Measurements from ENCODE around the gene RTP3.

The RTP3 gene

DNA sequence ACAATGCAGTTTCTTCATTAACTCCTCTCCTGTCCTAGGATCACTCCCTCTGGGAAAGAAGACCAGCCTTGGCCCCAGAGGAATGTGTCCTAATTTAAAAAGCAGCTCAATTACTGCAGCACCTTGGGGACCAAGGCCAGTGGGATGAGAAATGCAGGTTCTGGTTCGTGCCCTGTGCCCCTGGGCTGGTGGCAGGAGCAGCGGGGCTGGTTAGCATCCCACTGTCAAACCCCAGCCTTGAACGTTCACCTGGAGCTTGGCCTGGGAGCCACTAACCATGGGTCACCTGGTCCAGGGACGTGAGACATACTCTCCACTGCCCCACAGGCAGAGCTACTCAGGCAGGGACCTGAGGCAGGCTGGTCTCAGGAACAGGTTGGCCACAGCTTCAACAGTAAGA, 8.4 kb upstream of the RTP3 start:
- Histone ChIP-seq H3K4me2 (peak overlapping the region; percentile 61), H3K79me2 (ENCODE audit: insufficient read depth, low read depth) (no peaks in the 10 kb centered on the region), H4K20me1 (ENCODE audit: insufficient read depth) (no peaks in the 10 kb centered on the region), H3K27me3 (ENCODE audit: insufficient read depth, low read depth) (no peaks in the 10 kb centered on the region), H3K4me3 (IDR thresholded peaks at IDR 0.05; ENCODE audit: insufficient read depth, low read depth, low read length) (no peak overlapping the region), H3K27ac (no peak overlapping the region), H3K36me3 (ENCODE audit: insufficient read depth) (no peaks in the 10 kb centered on the region), H3K4me1 (ENCODE audit: low read depth, poor library complexity, severe bottlenecking) (peaks cover 7% of the 10 kb centered on the region), H3K9ac (no peak overlapping the region; the same call in 1 of the 2 replicates), H2AFZ (ENCODE audit: low read depth) (peak overlapping the region; percentile 80)
- TF ChIP-seq CTCF (conservative IDR thresholded peaks at IDR 0.05; ENCODE audit: low read depth, low read length): no peak

GRCh38 chr3:46489875-46490274, 7.9 kb upstream of the RTP3 start:
- H3K27ac ChIP-seq: no peak overlapping the region
- H3K27me3 ChIP-seq (ENCODE audit: insufficient read depth, low read depth): no peaks in the 10 kb centered on the region
- H3K4me3 ChIP-seq (IDR thresholded peaks at IDR 0.05; ENCODE audit: insufficient read depth, low read depth, low read length): no peak overlapping the region
- no peaks in the 10 kb centered on the region for H3K36me3 ChIP-seq (ENCODE audit: insufficient read depth)
- H4K20me1 ChIP-seq (ENCODE audit: insufficient read depth): no peaks in the 10 kb centered on the region
- no peak for TF ChIP-seq CTCF (conservative IDR thresholded peaks at IDR 0.05; ENCODE audit: low read depth, low read length)
- H2AFZ ChIP-seq (ENCODE audit: low read depth): no peak overlapping the region
- no peak overlapping the region for H3K4me2 ChIP-seq
- no peaks in the 10 kb centered on the region for H3K79me2 ChIP-seq (ENCODE audit: insufficient read depth, low read depth)
- H3K4me1 ChIP-seq (ENCODE audit: low read depth, poor library complexity, severe bottlenecking): peaks cover 7% of the 10 kb centered on the region
- H3K9ac ChIP-seq: no peak overlapping the region

DNA sequence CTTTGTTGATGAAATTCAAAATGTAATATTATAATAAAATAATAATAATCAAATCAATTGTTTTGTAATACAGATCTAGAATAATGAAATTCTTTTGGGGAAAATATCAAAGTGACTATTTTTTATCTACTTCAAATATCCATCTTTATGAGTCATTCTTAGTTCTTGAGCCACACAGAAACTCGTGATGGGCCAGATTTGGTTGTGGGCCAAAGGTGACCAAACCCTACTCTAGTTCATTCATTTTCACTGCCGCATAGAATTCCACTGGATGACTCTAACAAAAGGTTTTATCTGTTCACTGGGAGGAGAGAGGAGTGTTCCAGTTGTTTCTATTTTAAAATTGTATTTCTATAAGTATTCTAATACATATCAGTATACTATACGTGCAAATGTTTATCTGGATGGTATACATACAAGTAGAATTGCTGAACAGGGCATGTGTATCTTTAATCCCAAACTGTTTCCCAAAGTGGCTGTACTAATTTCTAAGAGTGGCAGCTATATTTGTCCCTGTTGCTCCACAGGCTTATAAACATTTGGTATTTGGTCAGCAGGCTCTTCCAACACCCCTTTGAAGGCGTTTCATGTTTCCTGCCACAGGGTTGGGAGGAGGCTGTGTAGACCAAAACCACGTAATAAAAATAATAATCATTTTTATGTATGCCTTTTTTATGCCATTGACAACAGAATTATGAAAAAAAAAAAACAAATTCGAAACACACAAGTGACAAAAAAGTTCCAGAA, 7.3 kb upstream of the RTP3 start:
- Histone ChIP-seq H3K36me3 (ENCODE audit: insufficient read depth) (no peaks in the 10 kb centered on the region), H3K9ac (no peak overlapping the region)
- no peak for TF ChIP-seq CTCF (conservative IDR thresholded peaks at IDR 0.05; ENCODE audit: low read depth, low read length)

DNA sequence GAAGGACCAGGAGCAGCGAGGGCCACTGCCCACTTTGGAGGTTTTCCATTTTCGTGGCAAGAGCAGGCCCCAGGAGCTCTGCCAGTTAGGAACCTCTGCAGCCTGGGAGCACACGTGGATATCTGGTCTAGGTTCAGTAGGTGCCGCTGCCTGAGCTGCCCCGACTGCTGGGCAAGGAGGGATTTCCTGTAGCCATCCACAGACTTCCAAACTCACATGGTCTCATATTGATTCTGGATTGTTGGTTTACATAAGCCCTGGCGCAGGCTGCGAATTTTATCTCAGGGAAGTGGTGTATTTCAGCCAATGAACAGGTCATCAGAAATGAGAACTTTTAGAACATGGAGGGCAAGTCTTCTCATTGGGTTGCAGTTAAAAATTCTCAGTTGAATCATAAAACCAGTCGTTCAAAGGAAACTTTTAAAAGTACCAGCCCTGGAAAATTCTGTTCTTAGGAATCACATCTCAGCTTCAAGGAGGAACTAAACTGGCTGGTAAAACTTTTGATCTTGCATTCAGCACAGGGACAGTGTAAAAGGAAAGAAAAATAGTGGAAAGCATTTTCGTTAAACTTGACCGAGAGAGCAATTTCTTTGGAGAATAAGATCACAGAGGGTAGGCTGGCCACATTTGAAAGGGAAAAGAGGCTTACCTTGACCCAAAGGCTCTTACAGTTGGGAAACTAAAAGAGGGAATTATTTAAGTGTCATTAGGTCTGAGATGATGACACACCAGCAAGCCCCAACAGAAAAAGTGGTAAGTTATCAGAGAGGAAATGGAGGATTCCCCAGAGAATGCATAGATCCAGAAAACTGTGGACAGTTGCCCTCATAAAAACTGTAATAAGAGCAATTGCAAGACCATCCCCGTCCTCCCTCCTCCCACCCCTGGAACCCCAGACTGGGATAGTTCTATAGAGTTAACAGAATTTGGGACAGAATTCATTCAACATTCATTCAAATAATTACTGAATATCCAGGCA, 6.4 kb upstream of the RTP3 start:
- no peak overlapping the region for H3K9ac ChIP-seq
- no peaks in the 10 kb centered on the region for H3K36me3 ChIP-seq (ENCODE audit: insufficient read depth)
- H4K20me1 ChIP-seq (ENCODE audit: insufficient read depth): no peaks in the 10 kb centered on the region
- H3K4me2 ChIP-seq: no peak overlapping the region
- no peaks in the 10 kb centered on the region for H3K79me2 ChIP-seq (ENCODE audit: insufficient read depth, low read depth)
- no peak for TF ChIP-seq CTCF (conservative IDR thresholded peaks at IDR 0.05; ENCODE audit: low read depth, low read length)
- H3K27ac ChIP-seq: no peak overlapping the region
- no peaks in the 10 kb centered on the region for H3K27me3 ChIP-seq (ENCODE audit: insufficient read depth, low read depth)
- no peak overlapping the region for H3K4me3 ChIP-seq (IDR thresholded peaks at IDR 0.05; ENCODE audit: insufficient read depth, low read depth, low read length)
- no peak overlapping the region for H2AFZ ChIP-seq (ENCODE audit: low read depth)
- peaks cover 8% of the 10 kb centered on the region for H3K4me1 ChIP-seq (ENCODE audit: low read depth, poor library complexity, severe bottlenecking)

More for the DNA sequence above, 7.3 kb upstream of the RTP3 start:
- no peak overlapping the region for H3K27ac ChIP-seq
- no peak overlapping the region for H2AFZ ChIP-seq (ENCODE audit: low read depth)
- peaks cover 7% of the 10 kb centered on the region for H3K4me1 ChIP-seq (ENCODE audit: low read depth, poor library complexity, severe bottlenecking)
- H3K79me2 ChIP-seq (ENCODE audit: insufficient read depth, low read depth): no peaks in the 10 kb centered on the region
- no peaks in the 10 kb centered on the region for H3K27me3 ChIP-seq (ENCODE audit: insufficient read depth, low read depth)
- H4K20me1 ChIP-seq (ENCODE audit: insufficient read depth): no peaks in the 10 kb centered on the region
- no peak overlapping the region for H3K4me3 ChIP-seq (IDR thresholded peaks at IDR 0.05; ENCODE audit: insufficient read depth, low read depth, low read length)
- no peak overlapping the region for H3K4me2 ChIP-seq

Measured in KMS-11 (cell line).